H1 (cell line): ENCODE measurements around the gene ANKRD65. TPM values are rescaled to one million over a fixed set of nuclear protein-coding genes. Genes with fewer than 3 reads are reported as not detected.

ENCODE experiments used
- HDAC6 ChIP-seq: IDR thresholded peaks from one replicate; pipeline ENCODE4 v1.7.1; 2012; ENCODE audit warnings: low read depth, mild to moderate bottlenecking, inconsistent platforms, low read length, moderate library complexity
- NANOG ChIP-seq: IDR thresholded peaks from 2 replicates; pipeline ENCODE4 v1.6.1; 2011; ENCODE audit warnings: low read length, low read depth, mild to moderate bottlenecking, inconsistent platforms; ENCODE audit not compliant: insufficient read depth, poor library complexity, severe bottlenecking
- RBBP5 ChIP-seq: IDR thresholded peaks from 2 replicates; pipeline ENCODE4 v1.7.1; 2012; ENCODE audit warnings: low read depth, mild to moderate bottlenecking, inconsistent platforms, low read length, moderate library complexity, borderline replicate concordance
- SIX5 ChIP-seq: IDR thresholded peaks from 2 replicates; pipeline ENCODE4 v1.6.1; 2011; ENCODE audit warnings: mild to moderate bottlenecking, low read depth, low read length
- TBP ChIP-seq: IDR thresholded peaks from 2 replicates; pipeline ENCODE4 v1.6.1; 2011; ENCODE audit warnings: low read depth, low read length, improper control_type of control experiment
- polyA plus RNA-seq, 7 experiments: library from polyadenylated mRNA; depleted of rRNA in 3 of 7; stranded (reverse) in 5 of 7; unstranded in 2 of 7; fragments of >200 nt in 5 of 7; fragments of 200-250 nt in 2 of 7; gene quantifications; 1 replicate in 5 of 7; 2 replicates in 1 of 7; 4 replicates in 1 of 7; pipeline versions ENCODE4 v1.2.1 to v1.2.3, GENCODE V29; 2011 to 2013; ENCODE audit warnings: missing spikeins in 2 of 7, mixed read lengths in 2 of 7
- total RNA-seq: library from RNA; stranded (reverse); fragmentation: NEBNext Ultra II Directional; extraction: Animal tissue kit (Norgen Biotek cat#: 25700); gene quantifications from 2 replicates; pipeline ENCODE4 v1.2.1, GENCODE V29; 2021

ANKRD65 gene
- total and polyA plus RNA-seq, 2 of the 8 experiments (the other 6 are each of a cell fraction or from before 2014, with no cell fraction given): 1.8 to 2.0 TPM

GRCh38 chr1:1437904-1438376, 16.9 kb upstream of the ANKRD65 start (continued):
- TF ChIP-seq HDAC6: no peak
- TF ChIP-seq SIX5: no peak
- TF ChIP-seq RBBP5: no peak
- no peak for TF ChIP-seq TBP
- TF ChIP-seq NANOG: no peak
